ENCODE measurements around the gene ELP1. TPM values are rescaled to one million over a fixed set of nuclear protein-coding genes. Genes with fewer than 3 reads are reported as not detected.

The ELP1 gene
- total and polyA plus RNA-seq, 2 donors (not counting 3 experiments of a cell fraction or from before 2014, with no cell fraction given), result 12.6 to 21.8 TPM

- Histone ChIP-seq H3K9ac (replicated peaks; ENCODE audit: extremely low read depth, insufficient read depth, low read length) (no peak overlapping the region), H3K27me3 (ENCODE audit: control insufficient read depth in 2 of 2, insufficient read depth in 2 of 2, low read length in 2 of 2) (no peaks in the 10 kb centered on the region), H3K9me3 (replicated peaks; ENCODE audit: control insufficient read depth, insufficient read depth, low read length) (no peaks in the 10 kb centered on the region), H4K20me1 (replicated peaks; ENCODE audit: control insufficient read depth, extremely low read depth, insufficient read depth, low read length) (no peaks in the 10 kb centered on the region), H3K27ac (ENCODE audit: insufficient read depth, low read depth, low read length) (no peak overlapping the region), H3K9me1 (replicated peaks; ENCODE audit: control insufficient read depth, extremely low read depth, insufficient read depth, low read length) (no peaks in the 10 kb centered on the region), H3K4me3 (replicated peaks in 1 of 3; ENCODE audit: insufficient read depth in 1 of 3, low read depth in 1 of 3, low read length in 3 of 3) (no peak overlapping the region), H3K36me3 (ENCODE audit: control insufficient read depth in 2 of 2, extremely low read depth in 1 of 2, insufficient read depth in 2 of 2, low read length in 2 of 2) (peaks cover 0 to 10% of the 10 kb centered on the region in 2 experiments), H3K79me2 (ENCODE audit: control insufficient read depth, insufficient read depth, low read length) (no peaks in the 10 kb centered on the region), H3K4me2 (ENCODE audit: insufficient read depth, low read length) (no peak overlapping the region), H3K4me1 (ENCODE audit: control insufficient read depth, extremely low read depth, insufficient read depth, low read length) (no peaks in the 10 kb centered on the region), H2AFZ (ENCODE audit: low read depth, low read length) (no peak overlapping the region)
- no peak for TF ChIP-seq FOS (IDR thresholded peaks at IDR 0.05; ENCODE audit: borderline replicate concordance, insufficient read depth, low read length)
- TF ChIP-seq, protein P1, sequence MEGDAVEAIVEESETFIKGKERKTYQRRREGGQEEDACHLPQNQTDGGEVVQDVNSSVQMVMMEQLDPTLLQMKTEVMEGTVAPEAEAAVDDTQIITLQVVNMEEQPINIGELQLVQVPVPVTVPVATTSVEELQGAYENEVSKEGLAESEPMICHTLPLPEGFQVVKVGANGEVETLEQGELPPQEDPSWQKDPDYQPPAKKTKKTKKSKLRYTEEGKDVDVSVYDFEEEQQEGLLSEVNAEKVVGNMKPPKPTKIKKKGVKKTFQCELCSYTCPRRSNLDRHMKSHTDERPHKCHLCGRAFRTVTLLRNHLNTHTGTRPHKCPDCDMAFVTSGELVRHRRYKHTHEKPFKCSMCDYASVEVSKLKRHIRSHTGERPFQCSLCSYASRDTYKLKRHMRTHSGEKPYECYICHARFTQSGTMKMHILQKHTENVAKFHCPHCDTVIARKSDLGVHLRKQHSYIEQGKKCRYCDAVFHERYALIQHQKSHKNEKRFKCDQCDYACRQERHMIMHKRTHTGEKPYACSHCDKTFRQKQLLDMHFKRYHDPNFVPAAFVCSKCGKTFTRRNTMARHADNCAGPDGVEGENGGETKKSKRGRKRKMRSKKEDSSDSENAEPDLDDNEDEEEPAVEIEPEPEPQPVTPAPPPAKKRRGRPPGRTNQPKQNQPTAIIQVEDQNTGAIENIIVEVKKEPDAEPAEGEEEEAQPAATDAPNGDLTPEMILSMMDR (IDR thresholded peaks at IDR 0.05; ENCODE audit: extremely low read depth in 1 of 2, insufficient read depth in 1 of 2, low read depth in 1 of 2, low read length in 2 of 2), result no peak
- no peak for TF ChIP-seq POLR2AphosphoS5 (IDR thresholded peaks at IDR 0.05; ENCODE audit: insufficient read depth, low read depth, low read length)
- no peak for TF ChIP-seq EZH2 (IDR thresholded peaks at IDR 0.05; ENCODE audit: borderline replicate concordance, low read depth, low read length, severe bottlenecking)
- TF ChIP-seq MAX (IDR thresholded peaks at IDR 0.05; ENCODE audit: insufficient read depth, insufficient read length), result no peak
- intact Hi-C loops (cut with micrococcal nuclease) (no loop called here), dilution Hi-C loops (cut with MboI; ENCODE audit: extremely low pct_ligation_motif_present, low sequenced_read_pairs) (no loop called here)
- no TSS peak for BruUV-seq (replicated peaks)
- ChIA-PET CTCF (no interaction called here), POLR2A (no interaction called here)
- FAIRE-seq, result no peak
- no peak for DNase-seq (ENCODE audit: low read depth, low spot score)
Observed at GRCh38 chr9:108867116-108867515, 66.8 kb downstream of the ELP1 start.

DNA sequence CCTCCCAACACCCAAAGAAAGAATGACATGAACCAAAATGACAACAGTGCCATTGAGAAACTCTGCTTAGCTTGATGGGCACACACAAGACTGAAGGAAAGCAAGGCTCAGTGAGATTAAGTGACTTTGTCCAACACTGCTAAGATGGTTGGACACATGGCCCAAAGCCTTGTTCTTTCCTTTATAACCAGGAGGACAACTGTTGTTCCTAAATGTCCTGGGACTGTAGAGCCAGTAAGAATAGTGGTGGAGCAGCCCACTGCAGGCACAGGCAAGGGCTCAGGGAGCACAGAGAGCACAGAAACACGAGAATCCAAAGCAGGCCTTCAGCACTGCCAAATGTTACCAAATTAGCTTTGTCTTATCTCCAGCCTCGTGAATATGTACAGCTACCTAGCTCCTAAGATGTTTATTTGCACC, 67.9 kb downstream of the ELP1 start:
- DNase-seq (ENCODE audit: low read depth, low spot score), result no peak
- Histone ChIP-seq H3K4me2 (ENCODE audit: insufficient read depth, low read length) (no peak overlapping the region), H3K27ac (ENCODE audit: insufficient read depth, low read depth, low read length) (no peak overlapping the region), H2AFZ (ENCODE audit: low read depth, low read length) (no peak overlapping the region), H3K9me1 (replicated peaks; ENCODE audit: control insufficient read depth, extremely low read depth, insufficient read depth, low read length) (no peaks in the 10 kb centered on the region), H3K36me3 (ENCODE audit: control insufficient read depth in 2 of 2, extremely low read depth in 1 of 2, insufficient read depth in 2 of 2, low read length in 2 of 2) (peaks cover 0 to 4% of the 10 kb centered on the region in 2 experiments), H3K9me3 (replicated peaks; ENCODE audit: control insufficient read depth, insufficient read depth, low read length) (no peaks in the 10 kb centered on the region), H3K27me3 (ENCODE audit: control insufficient read depth in 2 of 2, insufficient read depth in 2 of 2, low read length in 2 of 2) (no peaks in the 10 kb centered on the region), H3K9ac (replicated peaks; ENCODE audit: extremely low read depth, insufficient read depth, low read length) (no peak overlapping the region), H3K79me2 (ENCODE audit: control insufficient read depth, insufficient read depth, low read length) (no peaks in the 10 kb centered on the region), H3K4me3 (replicated peaks in 1 of 3; ENCODE audit: insufficient read depth in 1 of 3, low read depth in 1 of 3, low read length in 3 of 3) (no peak overlapping the region), H3K4me1 (ENCODE audit: control insufficient read depth, extremely low read depth, insufficient read depth, low read length) (no peaks in the 10 kb centered on the region), H4K20me1 (replicated peaks; ENCODE audit: control insufficient read depth, extremely low read depth, insufficient read depth, low read length) (no peaks in the 10 kb centered on the region)
- CTCF ChIA-PET, result no interaction called here
- no TSS peak for BruUV-seq (replicated peaks)
- intact Hi-C loops (cut with micrococcal nuclease) (no loop called here), dilution Hi-C loops (cut with MboI; ENCODE audit: extremely low pct_ligation_motif_present, low sequenced_read_pairs) (no loop called here)
- TF ChIP-seq POLR2AphosphoS5 (IDR thresholded peaks at IDR 0.05; ENCODE audit: insufficient read depth, low read depth, low read length), result no peak
- no peak for TF ChIP-seq MYC (IDR thresholded peaks at IDR 0.05; ENCODE audit: low read depth, low read length)
- TF ChIP-seq, protein P1 (IDR thresholded peaks at IDR 0.05; ENCODE audit: extremely low read depth in 1 of 2, insufficient read depth in 1 of 2, low read depth in 1 of 2, low read length in 2 of 2), result no peak
- no peak for TF ChIP-seq POLR2A (IDR thresholded peaks at IDR 0.05; ENCODE audit: low read depth, low read length)
- TF ChIP-seq EZH2 (IDR thresholded peaks at IDR 0.05; ENCODE audit: borderline replicate concordance, low read depth, low read length, severe bottlenecking), result no peak
- TF ChIP-seq MAX (IDR thresholded peaks at IDR 0.05; ENCODE audit: insufficient read depth, insufficient read length), result no peak
- no peak for TF ChIP-seq GATA2 (IDR thresholded peaks at IDR 0.05; ENCODE audit: insufficient read depth, insufficient read length, low read depth, low read length)
- TF ChIP-seq FOS (IDR thresholded peaks at IDR 0.05; ENCODE audit: borderline replicate concordance, insufficient read depth, low read length), result no peak
- TF ChIP-seq JUN (IDR thresholded peaks at IDR 0.05; ENCODE audit: borderline replicate concordance, insufficient read depth, insufficient read length, low read depth), result no peak
- POLR2A ChIA-PET, result no interaction called here
- no peak for FAIRE-seq

Measured in endothelial cell of umbilical vein (primary cell).